ENCODE results near the gene EMC7. TPM values are rescaled to one million over a fixed set of nuclear protein-coding genes. Genes with fewer than 3 reads are reported as not detected.

EMC7 gene
- total and polyA plus RNA-seq, 2 of the 13 experiments (the other 11 are each of a cell fraction or from before 2014, with no cell fraction given), result 46.8 to 113 TPM

- TF ChIP-seq PAXIP1 (CRISPR knock-in tag; conservative IDR thresholded peaks at IDR 0.05) (no peak), KLF16 (CRISPR knock-in tag; IDR thresholded peaks at IDR 0.05) (peak in 1 of 2 experiments; percentile 54; a peak in 1 of 4 replicates), POLR2A (IDR thresholded peaks at IDR 0.05; ENCODE audit: insufficient read depth in 1 of 2, low read depth in 2 of 2, low read length in 2 of 2) (peak; percentile 75 to 87), SNRNP70 (IDR thresholded peaks at IDR 0.05; ENCODE audit: low read depth, low read length) (no peak), TAF1 (CRISPR knock-in tag; IDR thresholded peaks at IDR 0.05) (peak; percentile 71), ISX (CRISPR knock-in tag; conservative IDR thresholded peaks at IDR 0.05) (no peak), JDP2 (CRISPR knock-in tag; IDR thresholded peaks at IDR 0.05; ENCODE audit: borderline replicate concordance) (no peak), ZFP1 (CRISPR knock-in tag; IDR thresholded peaks at IDR 0.05) (no peak), MATR3 (CRISPR knock-in tag; IDR thresholded peaks at IDR 0.05) (no peak), RBAK (CRISPR knock-in tag; IDR thresholded peaks at IDR 0.05) (no peak), XRCC5 (optimal IDR thresholded peaks at IDR 0.05; ENCODE audit: low read length) (peak; percentile 14), NR2C2 (CRISPR knock-in tag; IDR thresholded peaks at IDR 0.05; ENCODE audit: borderline replicate concordance) (peak; percentile 58; the same call in 1 of the 2 replicates), THAP9 (CRISPR knock-in tag; IDR thresholded peaks at IDR 0.05; ENCODE audit: borderline replicate concordance) (no peak), ATRX (CRISPR knock-in tag; IDR thresholded peaks at IDR 0.05; ENCODE audit: borderline replicate concordance) (no peak)
- TF ChIP-seq, protein P1, sequence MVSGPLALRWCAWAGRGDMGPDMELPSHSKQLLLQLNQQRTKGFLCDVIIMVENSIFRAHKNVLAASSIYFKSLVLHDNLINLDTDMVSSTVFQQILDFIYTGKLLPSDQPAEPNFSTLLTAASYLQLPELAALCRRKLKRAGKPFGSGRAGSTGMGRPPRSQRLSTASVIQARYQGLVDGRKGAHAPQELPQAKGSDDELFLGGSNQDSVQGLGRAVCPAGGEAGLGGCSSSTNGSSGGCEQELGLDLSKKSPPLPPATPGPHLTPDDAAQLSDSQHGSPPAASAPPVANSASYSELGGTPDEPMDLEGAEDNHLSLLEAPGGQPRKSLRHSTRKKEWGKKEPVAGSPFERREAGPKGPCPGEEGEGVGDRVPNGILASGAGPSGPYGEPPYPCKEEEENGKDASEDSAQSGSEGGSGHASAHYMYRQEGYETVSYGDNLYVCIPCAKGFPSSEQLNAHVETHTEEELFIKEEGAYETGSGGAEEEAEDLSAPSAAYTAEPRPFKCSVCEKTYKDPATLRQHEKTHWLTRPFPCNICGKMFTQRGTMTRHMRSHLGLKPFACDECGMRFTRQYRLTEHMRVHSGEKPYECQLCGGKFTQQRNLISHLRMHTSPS (CRISPR knock-in tag; IDR thresholded peaks at IDR 0.05; ENCODE audit: low read depth), result no peak
Observed at GRCh38 chr15:34038023-34038870, 63.4 kb downstream of the EMC7 start (continued).

Measured in HepG2 (cell line).